Skeletal muscle satellite cell (primary cell): ENCODE data around the gene DYNC2H1.

Experiments used
- H3K27me3 ChIP-seq: 2 replicates; pipeline ENCODE4 v1.7.0; 2013; ENCODE audit warnings: low read length; ENCODE audit not compliant: control insufficient read depth, insufficient read depth
- H3K36me3 ChIP-seq: 2 replicates; pipeline ENCODE4 v1.7.0; 2013; ENCODE audit warnings: mild to moderate bottlenecking, control low read depth, low read length; ENCODE audit not compliant: insufficient read depth
- H3K4me1 ChIP-seq: 2 replicates; pipeline ENCODE4 v1.7.0; 2013; ENCODE audit warnings: low read length; ENCODE audit not compliant: control insufficient read depth, insufficient read depth
- H3K4me2 ChIP-seq: 2 replicates; pipeline ENCODE4 v1.7.0; 2013; ENCODE audit warnings: mild to moderate bottlenecking, low read length
- H3K4me3 ChIP-seq: 2 replicates; pipeline ENCODE4 v1.7.0; 2013; ENCODE audit warnings: low read length
- H3K9ac ChIP-seq: 2 replicates; pipeline ENCODE4 v1.7.0; 2013; ENCODE audit warnings: mild to moderate bottlenecking, low read depth, low read length, moderate library complexity
- H3K9me3 ChIP-seq: replicated peaks from 2 replicates; pipeline ENCODE4 v1.7.0; 2013; ENCODE audit warnings: mild to moderate bottlenecking, control low read depth, low read length

DYNC2H1 gene

GRCh38 chr11:103284260-103284659, 175.0 kb downstream of the DYNC2H1 start:
- Histone ChIP-seq H3K9me3 (no peaks in the 10 kb centered on the region), H3K27me3 (no peaks in the 10 kb centered on the region), H3K4me3 (no peak overlapping the region), H3K9ac (no peak overlapping the region), H3K4me2 (no peak overlapping the region), H3K36me3 (peaks cover 5% of the 10 kb centered on the region), H3K4me1 (peaks cover 5% of the 10 kb centered on the region)

DNA sequence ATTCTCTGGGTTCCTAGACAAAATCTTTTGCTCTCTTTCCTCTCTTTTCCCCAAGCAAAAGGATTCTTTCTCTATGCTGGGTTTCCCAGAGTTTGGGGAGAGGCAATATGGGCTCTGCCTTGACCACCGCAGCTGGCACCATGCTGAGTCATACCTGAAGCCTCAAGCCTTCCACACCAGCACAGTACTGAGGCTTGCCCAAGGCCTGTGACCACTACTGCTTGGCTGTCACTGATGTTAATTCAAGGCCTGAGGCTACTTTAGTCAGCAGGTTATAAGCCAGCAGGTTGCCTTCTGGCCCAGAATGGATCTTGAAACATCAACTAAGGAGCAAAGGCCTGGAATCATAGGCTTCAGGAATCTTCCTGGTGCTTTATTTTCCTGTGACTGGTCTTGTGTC, 185.3 kb downstream of the DYNC2H1 start:
- no peak overlapping the region for H3K9ac ChIP-seq
- no peaks in the 10 kb centered on the region for H3K27me3 ChIP-seq
- peaks cover 5% of the 10 kb centered on the region for H3K9me3 ChIP-seq
- H3K4me2 ChIP-seq, result no peak overlapping the region
- no peaks in the 10 kb centered on the region for H3K4me1 ChIP-seq
- peaks cover 25% of the 10 kb centered on the region for H3K36me3 ChIP-seq
- no peak overlapping the region for H3K4me3 ChIP-seq

GRCh38 chr11:103295704-103296103, 186.5 kb downstream of the DYNC2H1 start:
- Histone ChIP-seq H3K9me3 (peaks cover 5% of the 10 kb centered on the region), H3K36me3 (peaks cover 20% of the 10 kb centered on the region), H3K4me2 (no peak overlapping the region), H3K27me3 (no peaks in the 10 kb centered on the region), H3K4me3 (no peak overlapping the region), H3K9ac (no peak overlapping the region), H3K4me1 (peaks cover 3% of the 10 kb centered on the region)

DNA sequence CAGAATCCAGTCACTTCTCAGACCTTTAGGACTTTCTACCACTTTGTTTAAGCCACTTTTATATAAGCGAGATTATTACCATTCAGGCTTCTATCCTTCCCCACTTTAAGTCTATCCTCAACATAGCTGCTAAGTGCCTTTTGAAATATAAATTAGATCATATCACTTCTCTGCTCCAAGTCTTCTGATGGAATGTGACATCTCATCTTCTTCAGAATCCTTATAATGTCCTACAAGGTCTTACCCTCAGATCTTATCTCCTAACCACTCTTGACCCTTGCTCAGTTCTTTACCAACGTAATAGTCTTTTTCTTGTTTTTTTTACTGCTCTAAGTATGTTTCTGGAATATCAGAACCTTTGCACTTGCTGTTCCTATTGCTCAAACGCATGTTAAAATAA, 188.7 kb downstream of the DYNC2H1 start:
- H3K27me3 ChIP-seq, result no peaks in the 10 kb centered on the region
- H3K9ac ChIP-seq, result no peak overlapping the region
- H3K4me1 ChIP-seq, result peaks cover 3% of the 10 kb centered on the region
- peaks cover 20% of the 10 kb centered on the region for H3K36me3 ChIP-seq
- H3K9me3 ChIP-seq, result peaks cover 5% of the 10 kb centered on the region
- no peak overlapping the region for H3K4me3 ChIP-seq
- no peak overlapping the region for H3K4me2 ChIP-seq

GRCh38 chr11:103315248-103315647, 206.0 kb downstream of the DYNC2H1 start:
- H3K4me1 ChIP-seq, result no peaks in the 10 kb centered on the region
- no peaks in the 10 kb centered on the region for H3K9me3 ChIP-seq
- no peak overlapping the region for H3K4me2 ChIP-seq
- H3K4me3 ChIP-seq, result no peak overlapping the region
- H3K9ac ChIP-seq, result no peak overlapping the region
- H3K36me3 ChIP-seq, result no peaks in the 10 kb centered on the region
- H3K27me3 ChIP-seq, result no peaks in the 10 kb centered on the region

DNA sequence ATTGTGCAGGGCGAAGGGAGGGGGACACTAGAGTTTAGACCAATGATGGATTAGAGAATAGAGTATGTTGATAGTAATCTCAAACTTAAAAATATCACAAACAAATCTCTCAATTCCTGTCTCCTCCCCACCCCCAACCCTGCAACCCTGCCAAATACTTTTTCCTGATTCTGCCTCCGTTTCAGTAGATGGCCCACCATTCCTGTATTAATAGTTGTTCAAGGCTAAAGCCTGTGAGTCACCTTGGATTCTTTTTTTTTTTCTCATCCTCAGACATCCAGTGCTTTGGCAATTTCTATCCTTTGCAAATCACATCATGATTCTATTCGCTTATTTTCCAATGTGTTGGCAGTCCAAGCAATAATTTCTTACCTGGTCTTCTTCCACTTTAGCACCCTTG, 207.9 kb downstream of the DYNC2H1 start:
- Histone ChIP-seq H3K27me3 (no peaks in the 10 kb centered on the region), H3K9ac (no peak overlapping the region), H3K36me3 (no peaks in the 10 kb centered on the region), H3K9me3 (no peaks in the 10 kb centered on the region), H3K4me1 (no peaks in the 10 kb centered on the region), H3K4me2 (no peak overlapping the region), H3K4me3 (no peak overlapping the region)

- Histone ChIP-seq H3K9me3 (no peaks in the 10 kb centered on the region), H3K27me3 (no peaks in the 10 kb centered on the region), H3K4me2 (no peak overlapping the region)
Observed at GRCh38 chr11:103322821-103323220, 213.6 kb downstream of the DYNC2H1 start.

DNA sequence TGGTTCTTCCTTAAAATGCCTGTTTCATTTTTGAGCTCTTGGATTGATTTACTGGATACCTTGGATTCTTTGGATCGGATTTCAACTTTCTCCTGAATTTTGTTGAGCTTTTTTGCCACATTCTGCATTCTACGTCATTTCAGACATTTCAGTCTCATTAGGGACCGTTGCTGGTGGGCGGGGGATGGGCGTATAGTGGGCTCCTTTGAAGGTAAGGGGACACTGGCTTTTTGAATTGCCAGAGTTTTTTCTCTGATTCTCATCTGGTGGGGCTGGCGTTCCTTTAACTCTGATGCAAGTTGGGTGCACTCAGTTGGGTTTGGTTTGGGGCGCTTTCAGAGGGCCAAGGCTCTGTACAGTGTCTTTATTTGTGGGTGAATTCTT, 216.5 kb downstream of the DYNC2H1 start:
- Histone ChIP-seq H3K36me3 (peaks cover 4% of the 10 kb centered on the region), H3K27me3 (no peaks in the 10 kb centered on the region), H3K4me3 (no peak overlapping the region), H3K4me1 (peaks cover 3% of the 10 kb centered on the region), H3K9ac (no peak overlapping the region), H3K4me2 (no peak overlapping the region), H3K9me3 (no peaks in the 10 kb centered on the region)

More at GRCh38 chr11:103322821-103323220, 213.6 kb downstream of the DYNC2H1 start:
- peaks cover 4% of the 10 kb centered on the region for H3K36me3 ChIP-seq
- no peak overlapping the region for H3K4me3 ChIP-seq
- H3K9ac ChIP-seq, result no peak overlapping the region
- H3K4me1 ChIP-seq, result peaks cover 3% of the 10 kb centered on the region

DNA sequence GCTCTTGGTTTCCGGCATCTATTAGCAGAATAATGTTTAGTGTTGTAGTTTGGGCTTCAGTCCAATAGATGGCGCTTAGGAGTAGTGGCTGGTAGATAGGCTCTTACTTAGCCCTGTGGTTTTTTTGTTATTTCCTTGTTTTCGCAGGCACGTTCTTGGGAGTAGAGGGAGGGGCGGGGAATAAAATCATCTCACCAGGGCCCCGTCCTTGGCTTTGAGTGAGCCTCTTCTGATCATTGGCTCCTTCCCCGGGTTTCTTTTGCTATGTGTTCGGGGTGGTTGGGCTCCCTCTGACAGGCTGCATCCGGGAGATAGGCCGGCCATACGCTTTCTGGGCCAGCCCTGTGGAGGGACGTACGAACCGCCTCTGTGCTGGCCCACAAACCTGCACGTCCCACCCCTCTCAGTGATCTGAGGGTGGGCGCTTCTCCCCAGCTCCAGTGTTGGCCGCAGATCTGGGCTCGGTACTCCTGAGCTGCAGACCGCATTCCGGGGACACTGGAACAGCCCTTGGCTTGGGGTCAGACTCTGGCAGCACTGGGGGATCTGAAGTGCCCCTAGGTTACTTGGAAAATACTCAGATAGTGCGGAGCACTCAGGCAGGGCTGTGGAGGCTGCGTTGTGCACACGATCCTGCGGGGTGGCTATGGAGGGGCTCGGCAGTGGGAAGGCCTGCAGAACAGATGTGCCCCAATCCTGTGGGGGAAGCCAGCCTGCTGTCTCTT, 217.0 kb downstream of the DYNC2H1 start:
- Histone ChIP-seq H3K4me3 (no peak overlapping the region), H3K4me1 (peaks cover 3% of the 10 kb centered on the region), H3K9me3 (no peaks in the 10 kb centered on the region), H3K36me3 (peaks cover 4% of the 10 kb centered on the region), H3K4me2 (no peak overlapping the region), H3K9ac (no peak overlapping the region), H3K27me3 (no peaks in the 10 kb centered on the region)

DNA sequence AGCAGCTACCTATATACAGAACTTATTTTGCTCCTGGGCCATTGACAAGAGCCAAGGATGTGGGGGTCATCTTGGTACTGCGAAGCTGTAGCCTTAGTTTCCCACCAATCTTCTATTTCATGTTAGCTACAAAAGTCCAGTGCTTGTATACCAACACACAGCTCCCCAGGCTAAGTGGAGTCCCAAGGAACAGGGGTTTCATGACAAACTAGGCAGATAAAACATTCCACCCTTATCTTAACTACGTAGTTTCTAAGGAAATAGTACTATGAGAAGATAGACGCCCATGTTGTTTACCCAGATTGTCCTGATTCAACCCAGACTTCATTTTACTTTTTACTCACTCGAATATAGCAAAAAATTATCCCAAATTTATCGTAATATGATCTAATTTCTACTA, 218.5 kb downstream of the DYNC2H1 start:
- H3K36me3 ChIP-seq, result peaks cover 4% of the 10 kb centered on the region
- H3K9ac ChIP-seq, result no peak overlapping the region
- H3K4me3 ChIP-seq, result no peak overlapping the region
- H3K9me3 ChIP-seq, result no peaks in the 10 kb centered on the region
- peaks cover 3% of the 10 kb centered on the region for H3K4me1 ChIP-seq
- no peak overlapping the region for H3K4me2 ChIP-seq
- no peaks in the 10 kb centered on the region for H3K27me3 ChIP-seq

DNA sequence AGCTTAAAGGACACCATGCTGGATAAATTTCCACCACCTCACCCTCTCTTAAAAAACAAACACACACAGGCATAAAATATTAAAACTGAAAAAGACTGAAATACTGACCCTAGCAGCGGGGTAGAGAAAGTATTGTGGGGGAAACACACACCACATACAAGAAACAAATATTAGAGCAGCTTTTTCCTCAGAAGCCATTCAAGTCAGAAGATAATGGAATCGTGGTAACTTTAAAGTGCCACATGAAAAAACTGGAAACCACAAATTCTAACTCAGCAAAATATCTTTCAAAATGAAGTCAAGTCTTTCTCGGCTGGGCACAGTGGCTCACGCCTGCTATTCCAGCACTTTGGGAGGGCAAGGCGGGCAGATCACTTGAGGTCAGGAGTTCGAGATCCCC, 223.2 kb downstream of the DYNC2H1 start:
- Histone ChIP-seq H3K4me2 (no peak overlapping the region), H3K9me3 (no peaks in the 10 kb centered on the region), H3K4me1 (no peaks in the 10 kb centered on the region), H3K4me3 (no peak overlapping the region), H3K9ac (no peak overlapping the region), H3K36me3 (no peaks in the 10 kb centered on the region), H3K27me3 (no peaks in the 10 kb centered on the region)
